ENCODE results near the gene IFT57.

DNA sequence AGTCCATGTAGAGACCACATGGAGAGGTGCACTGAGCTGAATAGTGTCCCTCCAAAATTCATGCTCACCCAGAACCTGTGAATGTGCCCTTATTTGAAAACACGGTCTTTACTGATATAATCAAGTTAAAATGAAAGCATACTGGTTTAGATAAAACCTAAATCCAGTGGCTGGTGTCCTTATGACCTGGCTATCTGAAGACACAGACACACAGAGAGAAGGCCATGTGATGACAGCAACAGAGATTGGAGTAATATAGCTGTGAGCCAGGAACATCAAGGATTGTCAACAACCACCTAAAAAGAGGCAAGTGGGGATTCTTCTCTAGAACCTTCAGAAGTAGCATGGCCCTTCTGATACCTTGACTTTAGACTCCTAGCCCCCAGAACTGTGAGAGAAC is 76.6 kb downstream of the IFT57 start:
- TF ChIP-seq, protein P1, sequence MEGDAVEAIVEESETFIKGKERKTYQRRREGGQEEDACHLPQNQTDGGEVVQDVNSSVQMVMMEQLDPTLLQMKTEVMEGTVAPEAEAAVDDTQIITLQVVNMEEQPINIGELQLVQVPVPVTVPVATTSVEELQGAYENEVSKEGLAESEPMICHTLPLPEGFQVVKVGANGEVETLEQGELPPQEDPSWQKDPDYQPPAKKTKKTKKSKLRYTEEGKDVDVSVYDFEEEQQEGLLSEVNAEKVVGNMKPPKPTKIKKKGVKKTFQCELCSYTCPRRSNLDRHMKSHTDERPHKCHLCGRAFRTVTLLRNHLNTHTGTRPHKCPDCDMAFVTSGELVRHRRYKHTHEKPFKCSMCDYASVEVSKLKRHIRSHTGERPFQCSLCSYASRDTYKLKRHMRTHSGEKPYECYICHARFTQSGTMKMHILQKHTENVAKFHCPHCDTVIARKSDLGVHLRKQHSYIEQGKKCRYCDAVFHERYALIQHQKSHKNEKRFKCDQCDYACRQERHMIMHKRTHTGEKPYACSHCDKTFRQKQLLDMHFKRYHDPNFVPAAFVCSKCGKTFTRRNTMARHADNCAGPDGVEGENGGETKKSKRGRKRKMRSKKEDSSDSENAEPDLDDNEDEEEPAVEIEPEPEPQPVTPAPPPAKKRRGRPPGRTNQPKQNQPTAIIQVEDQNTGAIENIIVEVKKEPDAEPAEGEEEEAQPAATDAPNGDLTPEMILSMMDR (IDR thresholded peaks at IDR 0.05), result no peak
- no peak for TF ChIP-seq EZH2 (IDR thresholded peaks at IDR 0.05)
- no peak for TF ChIP-seq EZH2phosphoT487 (IDR thresholded peaks at IDR 0.05)
